OCI-M1 (cell line): ENCODE measurements around the gene TSPAN3.

Experiments used
- DNase-seq: peaks from one replicate; lab custom pipeline; 2025; lab: John Stamatoyannopoulos, UW

The TSPAN3 gene

GRCh38 chr15:77053709-77054108, 17.2 kb downstream of the TSPAN3 start:
- DNase-seq: no peak

DNA sequence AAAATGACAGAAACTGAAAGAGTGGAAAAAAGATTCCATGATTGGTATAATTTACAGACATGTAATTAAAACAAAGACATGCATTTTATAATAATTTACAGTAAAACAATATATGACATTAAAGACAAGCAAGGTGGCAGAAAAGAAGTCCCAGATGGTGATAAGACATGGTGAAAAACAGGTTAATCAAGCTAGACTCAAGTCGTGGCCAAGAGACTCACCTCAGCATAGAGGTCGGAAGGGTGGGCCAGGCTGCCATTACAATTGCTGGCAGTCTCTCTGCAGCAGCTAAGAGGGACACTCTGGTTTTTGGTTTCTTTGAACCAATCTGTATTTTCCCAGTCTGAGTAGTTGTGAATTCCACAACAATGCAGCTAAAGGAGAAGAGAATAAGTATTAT, 18.4 kb downstream of the TSPAN3 start:
- DNase-seq: no peak

DNA sequence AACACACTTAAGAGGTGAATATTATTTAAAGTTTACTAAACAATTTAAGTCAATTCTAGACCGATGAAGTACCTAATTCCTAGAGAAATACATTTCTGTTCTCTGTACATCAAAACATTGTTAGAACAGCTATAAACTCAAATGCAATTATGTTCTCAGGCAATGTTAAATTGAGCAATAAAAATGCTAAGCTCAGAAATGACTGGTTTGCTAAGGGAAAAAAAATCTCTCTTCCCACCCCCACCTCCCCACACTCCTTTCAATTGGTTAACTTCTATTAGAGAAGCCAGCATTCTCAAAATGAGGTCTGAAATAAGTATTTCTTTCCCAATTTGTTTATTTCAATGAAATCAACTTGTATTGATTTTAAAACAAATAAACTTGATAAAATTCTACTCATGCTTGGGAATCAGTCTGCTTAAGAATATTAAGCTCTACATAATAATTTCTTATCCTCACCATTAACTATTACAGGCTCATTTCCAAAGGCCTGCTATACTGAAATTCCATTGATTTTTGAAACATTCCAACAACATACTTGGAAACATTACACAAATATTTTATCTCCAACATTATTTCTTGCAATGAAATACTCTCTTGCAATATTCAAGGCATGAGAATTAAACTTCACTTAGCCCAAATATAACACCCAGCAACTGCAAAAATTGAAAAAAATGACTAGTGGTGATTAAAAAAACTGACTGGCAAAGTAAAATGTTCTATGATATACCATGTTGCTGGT, 22.6 kb downstream of the TSPAN3 start:
- no peak for DNase-seq

DNA sequence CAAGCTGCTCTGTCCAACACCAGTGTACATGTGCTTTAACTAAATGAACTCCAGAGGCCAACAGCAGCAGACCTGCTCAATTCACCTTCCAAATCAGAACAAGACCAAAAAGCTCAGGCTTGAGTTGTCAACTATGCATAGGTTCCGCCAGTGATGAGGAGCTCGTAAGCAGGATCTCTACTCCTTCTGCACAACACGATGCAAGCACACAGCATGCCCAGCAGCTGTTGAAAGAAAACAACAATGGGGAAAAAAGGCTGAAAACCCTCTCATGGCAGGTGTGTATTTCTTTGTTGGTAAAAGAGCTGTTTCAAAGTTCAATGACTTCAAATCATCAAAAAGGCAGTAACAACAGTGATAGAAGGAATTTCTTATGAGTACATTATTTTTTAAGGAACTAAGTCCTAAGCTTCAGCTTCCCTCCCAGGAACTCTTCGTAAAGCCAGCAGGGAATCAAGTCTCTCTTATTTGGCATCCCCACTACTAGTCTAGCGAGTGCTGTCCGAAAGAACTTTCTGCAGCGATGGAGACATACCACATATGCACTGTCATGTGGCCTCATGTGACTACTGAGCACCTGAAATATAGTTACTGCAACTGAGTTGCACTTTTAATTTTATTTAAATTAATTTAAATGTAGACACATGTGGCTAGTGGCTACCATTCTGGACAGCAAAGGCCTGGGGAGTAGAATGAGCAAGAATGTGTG, 24.1 kb downstream of the TSPAN3 start:
- DNase-seq: no peak

- no peak for DNase-seq
Observed at GRCh38 chr15:77045985-77046384, 24.9 kb downstream of the TSPAN3 start.

GRCh38 chr15:77044228-77045042, 26.5 kb downstream of the TSPAN3 start:
- DNase-seq: no peak

DNA sequence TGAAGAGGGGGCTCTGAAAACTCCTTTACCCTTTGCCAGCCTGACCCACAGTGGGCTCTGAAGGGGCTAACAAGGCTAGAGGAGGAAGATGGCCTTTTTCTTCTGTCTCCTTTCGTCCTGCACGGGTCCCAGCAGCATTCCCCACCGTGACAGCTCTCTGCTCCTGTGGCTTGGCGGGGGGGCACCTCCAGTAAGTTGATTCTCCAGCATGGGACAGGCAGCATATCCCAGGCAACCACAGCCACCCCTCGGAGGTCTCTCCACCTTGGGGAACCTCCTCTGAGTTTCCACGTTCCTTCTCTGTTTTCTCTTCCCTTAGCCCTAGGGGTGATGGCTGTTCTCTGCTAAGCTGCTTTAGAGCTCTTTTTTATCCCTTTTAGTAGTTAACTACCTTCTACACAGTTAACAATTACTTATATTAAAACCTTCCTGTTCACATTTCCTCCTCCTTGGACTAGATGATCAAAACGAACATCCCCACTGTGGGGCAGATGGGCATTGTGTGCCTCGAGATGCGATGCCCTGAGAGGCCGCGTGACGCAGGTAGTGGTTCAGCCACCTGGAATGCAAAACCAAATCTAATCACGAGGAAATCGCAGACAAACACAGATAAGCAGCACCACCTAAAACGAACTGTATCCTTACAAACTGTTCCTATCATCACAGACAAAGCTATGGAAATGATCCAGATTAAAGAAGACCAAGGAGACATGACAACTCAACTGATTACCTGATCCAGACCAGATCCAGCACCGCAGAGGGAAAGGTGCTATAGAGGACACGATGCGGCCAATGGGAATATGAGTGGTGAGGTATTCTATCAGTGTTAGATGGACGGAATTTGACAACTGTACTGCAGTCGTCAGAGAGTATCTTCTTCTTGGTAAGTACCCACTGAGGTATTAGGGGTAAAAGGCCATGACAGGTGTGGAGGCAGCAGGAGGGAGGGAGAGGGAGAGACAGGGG, 27.7 kb downstream of the TSPAN3 start:
- no peak for DNase-seq

DNA sequence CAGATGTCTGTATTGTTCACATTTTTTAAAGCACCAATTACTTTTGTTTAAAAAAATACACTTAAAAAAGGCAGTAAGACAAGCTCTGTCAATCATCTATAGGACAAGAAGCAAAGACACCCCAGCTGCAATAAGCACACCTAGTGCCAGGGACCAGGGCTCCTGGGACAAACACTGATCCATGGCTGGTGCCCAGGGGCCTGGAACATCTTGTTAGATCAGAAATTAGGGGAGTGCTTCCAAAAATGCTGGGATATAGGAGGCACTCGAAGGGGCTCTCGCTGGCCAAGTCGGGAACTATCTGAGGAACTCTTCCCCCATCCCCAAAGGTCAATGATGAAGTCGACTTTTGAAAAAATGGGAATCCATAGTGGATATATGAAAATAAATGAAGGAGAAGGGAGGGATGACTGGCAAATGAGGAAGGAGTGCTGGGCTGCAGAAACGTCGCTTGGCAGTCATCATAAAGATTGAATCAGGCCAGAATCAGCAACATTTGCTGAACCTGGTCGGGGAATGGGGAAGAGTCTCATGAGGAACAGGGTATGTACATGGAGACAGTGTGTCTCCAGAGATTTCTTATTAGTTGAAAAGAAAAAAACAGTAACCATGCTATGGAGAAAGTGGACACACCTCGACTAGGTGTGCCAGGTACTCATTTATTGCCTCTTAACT, 28.5 kb downstream of the TSPAN3 start:
- DNase-seq: no peak

- DNase-seq: no peak
Observed at GRCh38 chr15:77040673-77041072, 30.2 kb downstream of the TSPAN3 start.

- DNase-seq: no peak
Observed at GRCh38 chr15:77039848-77040247, 31.1 kb downstream of the TSPAN3 start.

GRCh38 chr15:77039217-77039533, 31.7 kb downstream of the TSPAN3 start:
- no peak for DNase-seq

GRCh38 chr15:77038312-77039216, 32.3 kb downstream of the TSPAN3 start:
- DNase-seq: no peak

GRCh38 chr15:77037388-77038209, 33.3 kb downstream of the TSPAN3 start:
- no peak for DNase-seq

- no peak for DNase-seq
Observed at GRCh38 chr15:77036537-77037387, 34.1 kb downstream of the TSPAN3 start.

GRCh38 chr15:77035999-77036471, 34.9 kb downstream of the TSPAN3 start:
- no peak for DNase-seq

DNA sequence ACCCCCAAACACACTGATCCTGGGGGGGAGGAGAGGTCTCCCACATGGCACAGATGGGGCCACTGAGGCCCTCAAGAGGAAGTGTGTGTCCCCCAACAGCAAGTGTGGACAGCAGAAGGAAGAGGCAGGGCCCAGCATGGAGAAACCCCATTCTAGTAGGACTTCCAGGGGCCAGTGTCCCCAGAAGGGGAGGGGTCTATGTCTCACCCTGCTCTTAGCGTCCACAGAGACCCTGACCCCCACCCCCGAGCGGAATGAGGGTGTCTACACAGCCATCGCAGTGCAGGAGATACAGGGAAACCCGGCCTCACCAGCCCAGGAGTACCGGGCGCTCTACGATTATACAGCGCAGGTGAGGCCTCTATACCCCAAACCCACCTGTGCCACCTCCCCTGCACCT, 35.3 kb downstream of the TSPAN3 start:
- DNase-seq: no peak

GRCh38 chr15:77034695-77035489, 36.0 kb downstream of the TSPAN3 start:
- DNase-seq: peak; percentile 28
